Type B pancreatic cell (in vitro differentiated cells): ENCODE results near the gene NOTCH1. TPM values are rescaled to one million over a fixed set of nuclear protein-coding genes. Genes with fewer than 3 reads are reported as not detected.

ENCODE experiments used
- DNase-seq: peaks from one replicate; pipeline ENCODE4 v3.0.0; 2021; ENCODE audit warnings: mixed read lengths; ENCODE audit not compliant: unreplicated experiment; ENCODE audit errors: extremely low spot score
- H3K27ac Mint-ChIP-seq: 2 replicates; pipeline ENCODE4 v1.8.0; 2021; ENCODE audit warnings: mild to moderate bottlenecking, mixed read lengths
- H3K27me3 Mint-ChIP-seq: 2 replicates; pipeline ENCODE4 v1.8.0; 2021; ENCODE audit warnings: mixed read lengths
- H3K36me3 Mint-ChIP-seq: 2 replicates; pipeline ENCODE4 v1.8.0; 2021; ENCODE audit warnings: mixed read lengths
- H3K4me1 Mint-ChIP-seq: one replicate; pipeline ENCODE4 v1.8.0; 2021; ENCODE audit warnings: mixed read lengths; ENCODE audit not compliant: unreplicated experiment
- H3K4me3 Mint-ChIP-seq: 2 replicates; pipeline ENCODE4 v1.8.0; 2021; ENCODE audit warnings: mild to moderate bottlenecking, mixed read lengths
- H3K9me3 Mint-ChIP-seq: 2 replicates; pipeline ENCODE4 v1.8.0; 2021; ENCODE audit warnings: mixed read lengths
- CTCF ChIP-seq: fragments of 200-600 bp; sonication (generic); conservative IDR thresholded peaks from 2 replicates; pipeline ENCODE4 v1.5.0; 2021; ENCODE audit warnings: antibody characterized with exemption, mild to moderate bottlenecking
- total RNA-seq: library from RNA; stranded (reverse); gene quantifications from 2 replicates; pipeline ENCODE4 v1.2.1, GENCODE V29; 2021; ENCODE audit warnings: low replicate concordance

Gene NOTCH1
- total RNA-seq, 1 donor from 2014 or later = 53.1 TPM

GRCh38 chr9:136551401-136552116 lies 5.7 kb upstream of the NOTCH1 start:
- Mint-ChIP-seq H3K4me1 (peaks cover 19% of the 10 kb centered on the region), H3K27me3 (no peaks in the 10 kb centered on the region), H3K27ac (peak overlapping the region; percentile 85), H3K9me3 (no peaks in the 10 kb centered on the region), H3K4me3 (no peak overlapping the region), H3K36me3 (no peaks in the 10 kb centered on the region)
- TF ChIP-seq CTCF = no peak
- no peak for DNase-seq

- no peaks in the 10 kb centered on the region for H3K36me3 Mint-ChIP-seq
- peaks cover 16% of the 10 kb centered on the region for H3K4me1 Mint-ChIP-seq
- H3K27ac Mint-ChIP-seq = peak overlapping the region; percentile 85
Observed at GRCh38 chr9:136550439-136551289, 4.8 kb upstream of the NOTCH1 start.

DNA sequence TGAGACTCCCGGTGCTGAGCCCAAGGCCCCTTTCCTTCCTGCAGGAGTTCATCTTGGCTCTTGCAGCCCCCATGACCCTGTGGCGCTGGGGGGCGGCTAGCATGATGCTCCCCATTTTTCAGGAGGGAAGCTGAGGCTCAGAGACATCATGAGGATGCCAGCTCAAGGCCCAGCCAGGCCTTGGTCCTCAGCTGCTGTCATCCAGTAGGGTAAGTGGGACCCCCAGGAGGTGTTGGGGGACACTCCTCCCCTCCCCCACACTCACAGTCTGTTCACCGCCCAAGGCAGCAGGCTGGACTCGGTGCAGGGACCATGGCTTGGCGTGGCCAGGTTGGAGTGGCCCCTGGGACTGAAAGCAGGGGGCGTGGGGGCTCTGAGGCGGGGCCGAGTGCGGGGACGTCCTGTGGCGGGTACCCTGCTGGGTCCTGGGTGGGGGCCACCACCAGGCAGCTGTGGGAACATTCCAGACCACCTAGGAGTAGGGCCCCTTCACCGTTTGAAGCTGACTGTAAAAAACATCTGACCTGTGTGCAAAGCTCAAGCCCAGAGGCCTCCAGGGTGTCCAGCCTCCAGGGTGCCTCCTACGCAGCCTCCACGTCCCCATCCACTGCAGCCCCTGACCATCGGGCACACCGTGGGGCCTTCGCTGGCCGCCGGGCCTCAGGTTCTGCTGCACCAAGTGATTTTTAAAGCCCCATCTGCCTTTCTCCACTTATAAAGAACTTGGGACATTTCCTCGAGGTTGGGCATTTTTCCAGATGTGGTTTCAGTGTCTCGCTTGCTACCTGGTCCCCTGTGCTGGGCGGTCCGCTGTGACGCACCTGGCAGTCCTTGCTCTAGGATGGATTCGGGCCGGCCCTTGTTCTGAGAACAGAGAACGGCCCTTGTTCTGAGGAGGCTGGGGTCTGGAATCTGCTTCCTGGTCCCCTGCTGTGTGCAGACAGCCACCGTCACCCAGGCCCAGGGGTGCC lies 3.4 kb upstream of the NOTCH1 start:
- no peak for DNase-seq
- TF ChIP-seq CTCF = no peak
- no peaks in the 10 kb centered on the region for H3K27me3 Mint-ChIP-seq
- no peaks in the 10 kb centered on the region for H3K9me3 Mint-ChIP-seq
- H3K4me1 Mint-ChIP-seq = peaks cover 11% of the 10 kb centered on the region
- no peak overlapping the region for H3K4me3 Mint-ChIP-seq
- peak overlapping the region; percentile 39 for H3K27ac Mint-ChIP-seq
- H3K36me3 Mint-ChIP-seq = no peaks in the 10 kb centered on the region

More at GRCh38 chr9:136550439-136551289, 4.8 kb upstream of the NOTCH1 start:
- Mint-ChIP-seq H3K9me3 (no peaks in the 10 kb centered on the region), H3K4me3 (no peak overlapping the region), H3K27me3 (no peaks in the 10 kb centered on the region)
- TF ChIP-seq CTCF = no peak
- no peak for DNase-seq

GRCh38 chr9:136547508-136548215 lies 1.8 kb upstream of the NOTCH1 start:
- Mint-ChIP-seq H3K27me3 (no peaks in the 10 kb centered on the region), H3K27ac (no peak overlapping the region), H3K4me1 (peaks cover 11% of the 10 kb centered on the region), H3K36me3 (no peaks in the 10 kb centered on the region), H3K9me3 (no peaks in the 10 kb centered on the region), H3K4me3 (peak overlapping the region; percentile 86)
- DNase-seq = no peak
- TF ChIP-seq CTCF = no peak
